RWPE2 (cell line): ENCODE results near the gene SAP130.

ENCODE experiments used
- ATAC-seq: fragments of 200-7000 bp; cut with Tn5 transposase; 3 replicates; pipeline ENCODE4 v1.9.1; 2021; ENCODE audit warnings: low read depth
- DNase-seq: peaks from one replicate; pipeline ENCODE4 v3.0.0-alpha.2; 2020; ENCODE audit warnings: low spot score
- H3K27ac ChIP-seq: fragments of 450-650 bp; 2 replicates; pipeline ENCODE4 v1.5.1; 2017; ENCODE audit warnings: mild to moderate bottlenecking; ENCODE audit not compliant: poor library complexity, severe bottlenecking
- H3K27me3 ChIP-seq: fragments of 250-450 bp; sonication (Bioruptor Pico); 2 replicates; pipeline ENCODE4 v1.5.1; 2021; ENCODE audit warnings: mild to moderate bottlenecking, moderate library complexity; ENCODE audit not compliant: insufficient read depth, poor library complexity, severe bottlenecking
- H3K36me3 ChIP-seq: fragments of 250-450 bp; sonication (Bioruptor Pico); 2 replicates; pipeline ENCODE4 v1.5.1; 2020; ENCODE audit warnings: low read depth, mild to moderate bottlenecking, moderate library complexity
- H3K4me1 ChIP-seq: fragments of 250-450 bp; sonication (Bioruptor Pico); 2 replicates; pipeline ENCODE4 v1.5.1; 2021; ENCODE audit warnings: mild to moderate bottlenecking, moderate library complexity; ENCODE audit not compliant: insufficient read depth, poor library complexity, severe bottlenecking
- H3K4me3 ChIP-seq: fragments of 250-450 bp; sonication (Bioruptor Pico); 2 replicates; pipeline ENCODE4 v1.5.1; 2021; ENCODE audit warnings: mild to moderate bottlenecking, moderate library complexity; ENCODE audit not compliant: severe bottlenecking
- H3K9me3 ChIP-seq: fragments of 250-450 bp; sonication (Bioruptor Pico); 2 replicates; pipeline ENCODE4 v1.5.1; 2021; ENCODE audit warnings: mild to moderate bottlenecking, moderate library complexity; ENCODE audit not compliant: severe bottlenecking
- CTCF ChIP-seq: fragments of 450-650 bp; IDR thresholded peaks from one replicate; pipeline ENCODE4 v1.5.1; 2017; ENCODE audit warnings: mild to moderate bottlenecking, moderate library complexity; ENCODE audit not compliant: poor library complexity, severe bottlenecking

SAP130 gene

GRCh38 chr2:128012698-128013097 lies 15.2 kb downstream of the SAP130 start:
- Histone ChIP-seq H3K36me3 (peaks cover 82% of the 10 kb centered on the region), H3K4me3 (no peak overlapping the region), H3K27me3 (no peaks in the 10 kb centered on the region), H3K27ac (no peak overlapping the region), H3K4me1 (no peaks in the 10 kb centered on the region), H3K9me3 (no peaks in the 10 kb centered on the region)
- TF ChIP-seq CTCF = no peak
- DNase-seq (no peak), ATAC-seq (no peak)

DNA sequence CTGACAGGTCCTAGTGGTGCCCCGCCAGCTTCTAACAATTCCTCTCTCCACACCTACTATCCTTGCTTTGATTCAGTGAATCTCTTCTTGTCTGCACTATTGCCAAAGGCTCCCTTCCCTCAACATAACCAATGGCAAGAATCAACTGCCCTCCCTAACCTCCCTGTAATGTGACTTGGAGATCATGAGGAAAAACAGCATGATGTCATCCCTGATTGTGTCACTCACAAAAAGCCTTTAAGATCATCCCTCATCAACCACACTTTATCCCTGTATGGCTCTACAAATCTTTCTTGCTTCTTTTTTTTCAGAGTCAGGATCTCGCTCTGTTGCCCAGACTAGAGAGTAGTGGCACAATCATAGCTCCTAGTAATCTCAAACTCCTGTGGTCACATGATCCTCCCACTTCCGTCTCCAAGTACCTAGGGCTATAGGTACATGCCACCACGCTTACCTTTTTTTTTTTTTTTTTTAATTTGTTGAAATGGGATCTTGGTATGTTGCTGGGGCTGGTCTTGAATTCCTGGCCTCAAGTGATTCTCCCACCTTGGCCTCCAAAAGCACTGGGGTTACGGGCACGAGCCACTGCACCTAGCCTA lies 19.7 kb downstream of the SAP130 start:
- Histone ChIP-seq H3K9me3 (no peaks in the 10 kb centered on the region), H3K4me1 (no peaks in the 10 kb centered on the region), H3K27me3 (no peaks in the 10 kb centered on the region), H3K4me3 (no peak overlapping the region), H3K27ac (no peak overlapping the region), H3K36me3 (peaks cover 63% of the 10 kb centered on the region)
- no peak for DNase-seq
- no peak for ATAC-seq
- no peak for TF ChIP-seq CTCF

DNA sequence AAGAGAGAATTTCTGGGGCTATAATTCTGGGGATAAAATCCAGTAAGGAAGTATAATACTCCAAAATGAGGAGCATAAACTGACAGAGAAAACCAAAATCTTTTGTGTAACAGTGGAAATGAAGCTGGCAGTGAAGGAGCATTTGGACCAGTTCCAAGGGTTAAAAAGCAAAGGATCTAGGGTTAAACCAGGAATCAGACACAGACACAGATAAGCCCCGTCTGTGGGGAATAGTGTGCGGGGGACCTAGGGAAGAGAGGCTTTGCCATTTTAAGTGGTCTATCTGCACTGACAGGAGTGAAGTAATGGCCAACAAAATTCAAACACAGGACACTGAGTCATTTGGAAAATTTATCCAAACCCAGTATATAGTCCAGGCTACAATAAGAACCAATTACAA lies 23.4 kb downstream of the SAP130 start:
- H3K4me3 ChIP-seq = no peak overlapping the region
- peaks cover 49% of the 10 kb centered on the region for H3K36me3 ChIP-seq

GRCh38 chr2:128003463-128003862 lies 24.4 kb downstream of the SAP130 start:
- Histone ChIP-seq H3K27ac (no peak overlapping the region), H3K9me3 (no peaks in the 10 kb centered on the region), H3K4me3 (no peak overlapping the region), H3K27me3 (no peaks in the 10 kb centered on the region), H3K36me3 (peaks cover 48% of the 10 kb centered on the region), H3K4me1 (no peaks in the 10 kb centered on the region)
- TF ChIP-seq CTCF = no peak
- no peak for DNase-seq
- ATAC-seq = no peak

More for the DNA sequence above, 23.4 kb downstream of the SAP130 start:
- H3K27ac ChIP-seq = no peak overlapping the region
- DNase-seq (no peak), ATAC-seq (no peak)
- no peaks in the 10 kb centered on the region for H3K4me1 ChIP-seq
- no peak for TF ChIP-seq CTCF
- no peaks in the 10 kb centered on the region for H3K27me3 ChIP-seq
- H3K9me3 ChIP-seq = no peaks in the 10 kb centered on the region

- no peaks in the 10 kb centered on the region for H3K4me1 ChIP-seq
- TF ChIP-seq CTCF = no peak
- H3K27ac ChIP-seq = no peak overlapping the region
- H3K27me3 ChIP-seq = no peaks in the 10 kb centered on the region
- no peak for ATAC-seq
- no peaks in the 10 kb centered on the region for H3K9me3 ChIP-seq
- H3K4me3 ChIP-seq = no peak overlapping the region
- DNase-seq = no peak
- H3K36me3 ChIP-seq = peaks cover 86% of the 10 kb centered on the region
Measured at GRCh38 chr2:127996160-127996559, 31.7 kb downstream of the SAP130 start.
